Mesodermal cell (in vitro differentiated cells): Measurements from ENCODE around the gene PRDM16.

Experiments
- H3K27ac ChIP-seq: 2 replicates; pipeline ENCODE4 v1.7.0; 2013; ENCODE audit warnings: mild to moderate bottlenecking, low read depth, low read length, moderate library complexity; ENCODE audit not compliant: severe bottlenecking
- H3K36me3 ChIP-seq: 2 replicates; pipeline ENCODE4 v1.7.1; 2013; ENCODE audit warnings: mild to moderate bottlenecking, low read length, moderate library complexity; ENCODE audit not compliant: control insufficient read depth, insufficient read depth
- H3K4me1 ChIP-seq: one replicate; pipeline ENCODE4 v1.7.1; 2013; ENCODE audit warnings: mild to moderate bottlenecking, low read length; ENCODE audit not compliant: insufficient read depth, control insufficient read depth, poor library complexity, severe bottlenecking
- H3K4me3 ChIP-seq: 2 replicates; pipeline ENCODE4 v1.7.0; 2013; ENCODE audit warnings: low read length, control low read depth, mild to moderate bottlenecking; ENCODE audit not compliant: insufficient read depth, poor library complexity, severe bottlenecking; ENCODE audit errors: extremely low read depth
- H3K9me3 ChIP-seq: 2 replicates; pipeline ENCODE4 v1.7.1; 2013; ENCODE audit warnings: mild to moderate bottlenecking, low read length, moderate library complexity; ENCODE audit not compliant: control insufficient read depth
- WGBS, 2 experiments: methylation state at CpG; one replicate each; pipeline ENCODE4 v1.1.5; 2013; ENCODE audit warnings: missing lambda C conversion rate in 2 of 2; ENCODE audit not compliant: insufficient coverage in 2 of 2; 5-methylcytosine and 5-hydroxymethylcytosine counted together

Gene PRDM16

DNA sequence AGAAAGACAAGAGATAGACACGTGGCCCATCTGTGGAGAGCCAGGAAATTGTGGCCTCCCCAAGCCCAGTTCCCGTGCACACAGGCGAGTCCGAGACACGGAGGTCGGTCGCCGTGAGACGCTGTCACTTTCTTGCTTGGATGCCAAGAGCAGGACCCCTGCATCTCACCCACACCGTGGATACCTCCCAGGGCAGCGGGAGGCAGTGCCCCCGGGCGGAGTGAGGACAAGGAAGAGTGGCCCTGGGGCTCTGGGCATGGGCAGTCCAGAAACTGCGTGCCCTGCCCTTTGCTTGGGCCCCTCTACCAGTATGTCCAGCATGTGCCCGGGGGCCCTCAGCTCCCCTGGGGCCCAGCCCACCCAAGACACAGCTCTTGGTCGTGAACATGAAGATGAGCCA lies 360.8 kb downstream of the PRDM16 start:
- Histone ChIP-seq H3K4me1 (no peaks in the 10 kb centered on the region), H3K9me3 (no peaks in the 10 kb centered on the region), H3K36me3 (no peaks in the 10 kb centered on the region), H3K4me3 (no peak overlapping the region), H3K27ac (no peak overlapping the region)
- WGBS, 2 experiments: 88 to 89% methylated on average over 14 to 16 of the region's 16 CpGs

DNA sequence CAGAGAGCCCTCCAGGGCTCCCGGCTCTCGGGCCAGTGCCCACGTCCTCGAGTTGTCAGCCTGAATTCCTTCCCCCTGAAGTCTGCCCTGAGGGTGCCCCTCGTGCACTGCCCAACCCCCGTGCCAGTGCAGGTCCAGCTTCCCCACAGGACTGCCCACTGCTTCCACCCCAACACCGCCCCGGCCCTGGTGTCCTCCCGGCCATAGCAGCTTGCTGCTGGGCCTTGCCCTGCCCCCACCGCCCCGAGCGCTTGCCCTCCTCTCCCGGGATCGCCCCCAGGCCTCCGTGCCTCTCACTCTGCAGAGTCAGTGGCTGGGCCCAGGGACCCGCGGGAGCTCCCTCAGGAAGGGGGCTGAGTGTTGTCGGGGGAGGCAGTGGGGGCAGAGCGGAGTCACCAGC lies 361.4 kb downstream of the PRDM16 start:
- no peaks in the 10 kb centered on the region for H3K36me3 ChIP-seq
- H3K4me1 ChIP-seq: no peaks in the 10 kb centered on the region
- H3K9me3 ChIP-seq: no peaks in the 10 kb centered on the region
- no peak overlapping the region for H3K4me3 ChIP-seq
- WGBS, 2 experiments: 86 to 88% methylated on average over 10 to 19 of the region's 19 CpGs
- H3K27ac ChIP-seq: no peak overlapping the region

DNA sequence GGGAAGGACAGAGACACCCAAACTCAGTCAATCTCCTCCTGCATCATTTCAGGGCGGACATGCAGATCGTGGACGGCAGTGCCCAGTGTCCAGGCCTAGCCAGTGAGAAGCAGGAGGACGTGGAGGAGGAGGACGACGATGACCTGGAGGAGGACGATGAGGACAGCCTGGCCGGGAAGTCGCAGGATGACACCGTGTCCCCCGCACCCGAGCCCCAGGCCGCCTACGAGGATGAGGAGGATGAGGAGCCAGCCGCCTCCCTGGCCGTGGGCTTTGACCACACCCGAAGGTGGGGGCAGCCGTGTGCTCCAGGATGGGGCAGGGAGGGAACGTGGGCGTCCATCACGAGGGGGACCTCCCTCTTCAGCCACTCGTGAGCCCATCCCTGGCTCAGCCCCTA lies 361.8 kb downstream of the PRDM16 start:
- WGBS, 2 experiments: 86 to 92% methylated on average over 20 to 21 of the region's 22 CpGs
- no peaks in the 10 kb centered on the region for H3K36me3 ChIP-seq

DNA sequence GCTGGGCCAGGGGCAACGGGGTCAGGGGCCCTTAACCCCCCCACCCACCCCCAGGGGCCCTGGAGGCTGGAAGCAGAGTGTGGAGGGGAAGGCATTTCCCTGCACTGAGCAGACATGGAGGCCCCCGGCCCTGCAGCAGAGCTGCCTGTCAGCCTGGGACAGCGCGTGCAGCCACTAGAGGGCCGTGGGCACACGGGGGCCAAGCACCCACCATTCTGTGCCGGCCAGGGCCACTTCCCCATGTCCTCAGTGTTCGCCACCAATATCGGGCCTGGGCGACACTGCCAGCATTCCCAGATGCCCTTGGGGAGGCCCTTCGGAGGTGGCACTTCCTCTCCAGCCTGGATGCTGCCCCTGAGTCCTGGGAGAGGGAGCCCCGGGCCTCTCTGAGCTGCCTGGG lies 362.3 kb downstream of the PRDM16 start:
- H3K9me3 ChIP-seq: no peaks in the 10 kb centered on the region
- no peaks in the 10 kb centered on the region for H3K36me3 ChIP-seq
- WGBS, 2 experiments: 46 to 56% methylated on average over 10 of the region's 12 CpGs
- H3K27ac ChIP-seq: no peak overlapping the region
- no peak overlapping the region for H3K4me3 ChIP-seq
- H3K4me1 ChIP-seq: no peaks in the 10 kb centered on the region

More for the DNA sequence above, 361.8 kb downstream of the PRDM16 start:
- H3K9me3 ChIP-seq: no peaks in the 10 kb centered on the region
- H3K4me1 ChIP-seq: no peaks in the 10 kb centered on the region
- no peak overlapping the region for H3K4me3 ChIP-seq
- H3K27ac ChIP-seq: no peak overlapping the region

DNA sequence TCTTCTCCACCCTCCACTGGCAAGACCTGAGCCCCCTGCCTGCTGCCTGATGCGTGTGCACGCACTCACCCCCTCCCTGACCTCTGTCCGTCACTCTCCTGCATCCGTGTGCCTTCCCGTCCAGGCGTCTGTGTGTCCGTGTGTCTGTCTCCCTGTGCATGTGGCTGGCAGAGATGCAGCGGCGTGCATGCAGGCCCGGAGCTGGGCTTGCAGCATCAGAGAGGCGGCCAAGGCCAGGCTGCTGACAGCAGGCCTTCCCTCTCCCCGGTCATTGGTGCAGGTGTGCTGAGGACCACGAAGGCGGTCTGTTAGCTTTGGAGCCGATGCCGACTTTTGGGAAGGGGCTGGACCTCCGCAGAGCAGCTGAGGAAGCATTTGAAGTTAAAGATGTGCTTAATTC lies 362.7 kb downstream of the PRDM16 start:
- H3K36me3 ChIP-seq: no peaks in the 10 kb centered on the region
- 84 to 87% methylated on average over 14 of the region's 17 CpGs for WGBS, 2 experiments
- H3K9me3 ChIP-seq: no peaks in the 10 kb centered on the region
- no peak overlapping the region for H3K4me3 ChIP-seq
- H3K4me1 ChIP-seq: no peaks in the 10 kb centered on the region
- H3K27ac ChIP-seq: no peak overlapping the region

- H3K4me1 ChIP-seq: no peaks in the 10 kb centered on the region
- no peaks in the 10 kb centered on the region for H3K36me3 ChIP-seq
- 81 to 88% methylated on average over 10 to 15 of the region's 15 CpGs for WGBS, 2 experiments
Measured at GRCh38 chr1:3432306-3432705, 363.3 kb downstream of the PRDM16 start.

GRCh38 chr1:3433076-3433475 lies 364.1 kb downstream of the PRDM16 start:
- Histone ChIP-seq H3K27ac (no peak overlapping the region), H3K4me1 (no peaks in the 10 kb centered on the region), H3K36me3 (no peaks in the 10 kb centered on the region), H3K9me3 (no peaks in the 10 kb centered on the region), H3K4me3 (no peak overlapping the region)
- 89 to 95% methylated on average over 10 to 14 of the region's 14 CpGs for WGBS, 2 experiments

More at GRCh38 chr1:3432306-3432705, 363.3 kb downstream of the PRDM16 start:
- Histone ChIP-seq H3K4me3 (no peak overlapping the region), H3K27ac (no peak overlapping the region), H3K9me3 (no peaks in the 10 kb centered on the region)

DNA sequence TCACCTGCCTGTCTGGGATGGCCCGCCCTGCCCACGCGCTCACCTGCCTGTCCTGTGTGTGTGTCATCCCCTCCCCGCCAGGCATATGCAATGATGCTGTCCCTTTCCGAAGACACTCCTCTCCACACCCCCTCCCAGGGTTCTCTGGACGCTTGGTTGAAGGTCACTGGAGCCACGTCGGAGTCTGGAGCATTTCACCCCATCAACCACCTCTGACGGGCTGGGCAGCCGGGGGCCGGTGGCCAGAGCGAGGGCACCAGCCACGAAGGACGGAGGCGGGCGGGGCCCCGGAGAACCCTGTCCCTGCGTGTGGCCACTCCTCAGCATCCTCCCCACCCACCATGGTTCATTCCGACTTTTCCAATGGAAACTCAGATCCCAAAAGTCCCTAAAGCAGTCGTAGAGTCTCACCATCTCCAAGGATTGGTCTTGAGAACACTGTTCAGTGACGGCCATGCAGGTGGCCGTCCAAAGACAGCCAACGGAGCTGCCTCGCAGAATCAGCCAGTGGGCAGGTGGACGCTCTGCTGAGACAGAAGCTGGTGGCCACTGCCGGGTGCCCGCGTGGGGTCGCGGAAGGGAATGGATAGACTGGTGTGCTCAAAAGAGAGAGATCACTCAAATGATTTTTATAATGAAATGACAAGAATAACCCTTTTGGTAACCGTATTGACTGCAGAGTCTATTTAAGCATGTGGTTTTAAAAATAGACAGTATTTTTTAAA lies 364.8 kb downstream of the PRDM16 start:
- H3K27ac ChIP-seq: no peak overlapping the region
- no peaks in the 10 kb centered on the region for H3K36me3 ChIP-seq
- H3K9me3 ChIP-seq: no peaks in the 10 kb centered on the region
- no peak overlapping the region for H3K4me3 ChIP-seq
- H3K4me1 ChIP-seq: no peaks in the 10 kb centered on the region
- 93 to 94% methylated on average over 21 of the region's 31 CpGs for WGBS, 2 experiments

GRCh38 chr1:3434406-3435110 lies 365.6 kb downstream of the PRDM16 start:
- Histone ChIP-seq H3K4me1 (no peaks in the 10 kb centered on the region), H3K9me3 (no peaks in the 10 kb centered on the region), H3K4me3 (no peak overlapping the region), H3K27ac (no peak overlapping the region), H3K36me3 (no peaks in the 10 kb centered on the region)
- 90 to 93% methylated on average over 32 to 39 of the region's 40 CpGs for WGBS, 2 experiments

- 90 to 92% methylated on average over 20 of the region's 21 CpGs for WGBS, 2 experiments
- Histone ChIP-seq H3K36me3 (no peaks in the 10 kb centered on the region), H3K4me3 (no peak overlapping the region), H3K27ac (no peak overlapping the region), H3K4me1 (no peaks in the 10 kb centered on the region), H3K9me3 (no peaks in the 10 kb centered on the region)
Measured at GRCh38 chr1:3435666-3436065, 366.7 kb downstream of the PRDM16 start.

- Histone ChIP-seq H3K4me1 (no peaks in the 10 kb centered on the region), H3K9me3 (no peaks in the 10 kb centered on the region), H3K36me3 (no peaks in the 10 kb centered on the region), H3K4me3 (no peak overlapping the region), H3K27ac (no peak overlapping the region)
- 90 to 96% methylated on average over 11 of the region's 11 CpGs for WGBS, 2 experiments
Measured at GRCh38 chr1:3436451-3436850, 367.4 kb downstream of the PRDM16 start.
